Measurements from ENCODE around the gene ATRN.
"Not testable (repeated sequence)": the region's sequence is repeated elsewhere in the genome, so short reads cannot be mapped to it uniquely, and the experiment has no call there.

Gene ATRN

DNA sequence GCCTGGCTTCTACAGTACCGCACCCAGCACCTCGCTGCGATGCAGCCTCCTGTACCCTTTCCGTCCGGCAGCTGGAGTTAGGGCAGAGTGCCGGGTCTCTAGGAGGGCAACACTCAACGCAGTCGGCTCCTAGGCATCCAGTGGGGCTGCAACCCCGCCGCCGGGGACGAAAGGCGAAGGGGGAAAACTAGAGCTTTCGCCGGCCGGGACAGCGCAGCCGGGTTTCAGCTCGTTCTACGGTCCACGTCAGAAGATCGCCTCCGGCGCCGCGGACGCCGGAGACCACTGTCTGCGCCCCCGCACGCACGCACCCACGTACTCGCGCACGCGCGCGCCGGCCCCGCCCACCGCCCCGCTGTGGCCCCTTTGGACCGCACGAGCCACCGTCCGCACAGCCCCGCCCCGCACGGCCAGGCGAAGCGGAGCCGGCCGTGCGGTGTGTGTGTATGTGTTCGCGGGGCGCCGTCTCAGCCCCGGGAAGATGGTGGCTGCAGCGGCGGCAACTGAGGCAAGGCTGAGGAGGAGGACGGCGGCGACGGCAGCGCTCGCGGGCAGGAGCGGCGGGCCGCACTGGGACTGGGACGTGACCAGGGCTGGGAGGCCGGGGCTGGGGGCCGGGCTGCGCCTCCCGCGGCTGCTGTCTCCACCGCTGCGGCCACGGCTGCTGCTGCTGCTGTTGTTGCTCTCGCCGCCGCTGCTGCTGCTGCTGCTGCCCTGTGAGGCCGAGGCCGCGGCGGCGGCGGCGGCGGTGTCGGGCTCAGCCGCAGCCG lies at the start of gene ATRN:
Gene ATRN, plus strand, starts transcription at position 392 of the 770 bp plus-strand sequence. Its CDS starts 90 bp downstream, at position 482.
- DNase-seq: peak; percentile 91

DNA sequence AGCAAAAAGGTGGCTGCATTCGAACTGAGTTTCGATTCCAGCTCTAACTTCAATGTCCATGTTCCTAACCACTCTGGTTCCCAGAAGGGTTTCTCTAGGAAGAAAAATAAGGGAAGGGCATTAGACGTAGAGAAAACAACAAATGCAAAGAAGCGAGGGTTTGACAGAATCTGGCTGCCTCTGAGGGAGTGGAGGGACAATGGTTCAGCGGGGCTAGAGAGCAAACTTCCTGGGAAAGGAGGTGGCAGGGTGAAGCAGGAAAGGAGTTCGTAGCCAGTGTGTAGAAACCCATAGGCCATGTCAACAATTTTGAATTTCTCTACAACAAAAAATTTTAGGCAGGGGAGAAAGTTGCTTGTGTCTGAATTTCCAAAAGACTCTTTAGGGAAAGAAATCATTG lies 48.8 kb upstream of the ATRN start:
- no peak for DNase-seq

DNA sequence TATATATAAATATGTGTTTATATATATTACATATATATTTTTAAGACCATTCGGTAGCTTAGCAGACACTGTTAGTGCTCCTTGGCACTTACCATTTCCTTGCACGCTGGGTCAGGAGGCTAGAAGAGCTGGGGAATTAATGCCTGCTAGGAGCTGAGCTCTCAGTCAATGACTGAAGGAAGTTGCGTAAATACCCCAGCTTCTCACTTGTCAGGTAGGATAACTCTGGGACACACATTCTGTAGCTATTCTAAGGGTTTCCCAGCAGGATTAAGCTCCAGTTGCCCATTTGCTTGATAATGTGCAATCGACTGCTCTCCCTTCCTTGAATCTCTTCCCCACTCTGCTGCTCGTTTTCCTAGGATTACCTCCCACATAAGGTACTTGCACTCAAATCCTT lies 47.7 kb upstream of the ATRN start:
- no peak for DNase-seq

DNA sequence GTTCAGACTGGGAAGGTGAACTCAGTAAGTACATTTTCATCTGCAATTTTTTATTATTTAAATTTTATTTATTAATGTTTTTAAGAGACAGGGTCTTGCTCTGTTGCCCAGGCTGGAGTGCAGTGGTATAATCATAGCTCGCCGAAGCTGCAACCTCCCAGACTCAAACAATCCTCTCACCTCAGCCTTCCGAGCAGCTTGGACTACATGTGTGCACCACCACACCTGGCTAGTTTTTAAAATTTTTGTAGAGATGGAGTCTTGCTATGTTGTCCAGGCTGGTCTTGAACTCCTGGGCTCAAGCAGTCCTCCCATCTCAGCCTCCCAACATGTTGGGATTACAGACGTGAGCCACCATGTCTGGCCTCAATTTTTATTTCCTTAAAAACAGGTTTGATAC lies 44.1 kb upstream of the ATRN start:
- not testable (repeated sequence) for DNase-seq

DNA sequence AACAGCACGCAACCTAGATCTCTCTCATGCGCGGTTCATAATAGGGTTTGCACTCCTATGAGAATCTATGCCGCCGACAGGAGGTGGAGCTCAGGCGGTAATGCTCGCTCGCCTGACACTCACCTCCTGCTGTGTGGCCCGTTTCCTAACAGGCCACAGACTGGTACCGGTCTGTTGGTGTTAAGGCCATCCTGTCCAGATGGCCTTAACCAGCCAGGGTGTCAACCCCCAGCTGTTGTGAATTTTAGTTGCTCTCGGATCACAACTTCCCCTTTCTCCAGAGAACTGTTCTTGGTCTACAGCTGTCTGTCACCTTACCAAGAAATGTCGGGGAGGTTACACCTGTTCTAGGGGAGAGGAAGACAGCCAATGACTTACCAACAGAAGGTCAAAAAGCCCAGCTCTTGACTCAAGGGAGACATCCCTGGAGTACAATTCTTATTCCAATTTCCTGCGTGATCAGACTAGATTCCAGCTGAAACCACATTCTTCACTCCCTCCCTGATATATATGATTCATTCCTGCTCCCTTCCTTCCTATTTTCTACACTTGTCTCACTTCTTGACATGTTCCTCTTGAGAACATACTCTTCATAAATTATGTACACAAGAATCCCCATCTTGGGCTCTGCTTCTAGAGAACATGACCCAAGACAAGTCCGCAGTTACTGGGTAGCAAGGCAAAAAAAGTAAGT lies 40.3 kb upstream of the ATRN start:
- DNase-seq: no peak

DNA sequence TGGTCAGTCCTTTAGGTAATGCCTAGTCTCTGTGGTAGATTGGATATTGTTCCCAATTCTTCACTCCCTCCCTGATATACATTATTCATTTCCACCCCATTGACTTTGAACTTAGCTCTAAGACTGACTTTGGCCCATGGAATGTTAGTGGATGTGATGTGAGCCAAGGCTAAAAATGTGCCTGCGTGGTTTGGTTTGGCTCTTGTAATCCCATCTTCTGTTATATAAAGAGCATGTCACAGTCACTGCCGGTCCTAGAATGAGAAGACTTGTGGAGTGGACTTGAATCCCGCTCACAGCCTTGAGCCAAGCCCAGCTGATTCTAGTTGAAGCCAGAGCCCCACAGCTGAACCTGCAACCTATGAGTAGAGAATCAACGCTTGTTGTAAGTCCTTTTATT lies 39.7 kb upstream of the ATRN start:
- DNase-seq: no peak

DNA sequence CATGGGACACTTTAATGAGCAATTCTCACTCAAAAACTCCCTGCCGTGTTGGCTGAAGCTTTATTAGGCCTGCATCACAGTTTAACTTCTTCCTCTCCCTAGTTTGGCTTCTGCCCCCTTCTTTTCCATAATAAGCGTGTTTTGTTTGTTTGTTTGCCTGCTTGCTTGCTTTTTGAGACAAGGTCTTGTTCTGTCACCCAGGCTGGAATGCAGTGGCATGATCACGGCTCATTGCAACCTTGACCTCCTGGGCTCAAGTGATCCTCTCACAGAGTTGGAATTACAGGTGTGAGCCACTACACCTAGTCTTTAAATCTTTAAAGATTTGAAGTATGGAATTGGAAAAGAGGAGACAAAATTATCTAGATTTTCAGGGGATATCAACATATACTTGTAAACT lies 38.0 kb upstream of the ATRN start:
- no peak for DNase-seq

DNA sequence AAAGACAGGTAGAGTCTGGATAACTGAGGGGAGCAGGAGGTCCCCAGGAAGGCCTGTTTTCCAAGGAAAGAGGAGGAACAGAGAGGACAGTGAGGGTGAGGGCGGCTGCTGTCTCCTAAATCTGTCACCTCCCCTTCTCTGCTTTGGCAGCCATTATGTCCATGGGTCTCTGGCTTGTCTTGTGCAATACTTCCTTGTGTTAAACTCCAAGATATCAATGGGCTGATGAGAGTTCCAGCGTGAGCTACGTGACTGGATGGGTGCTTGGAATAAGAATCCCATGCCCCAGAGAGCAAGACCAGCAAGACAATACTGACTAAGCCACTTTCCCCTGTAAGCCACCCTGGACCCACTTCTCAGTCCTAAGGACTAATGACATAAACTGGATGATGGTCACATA lies 37.1 kb upstream of the ATRN start:
- DNase-seq: no peak

DNA sequence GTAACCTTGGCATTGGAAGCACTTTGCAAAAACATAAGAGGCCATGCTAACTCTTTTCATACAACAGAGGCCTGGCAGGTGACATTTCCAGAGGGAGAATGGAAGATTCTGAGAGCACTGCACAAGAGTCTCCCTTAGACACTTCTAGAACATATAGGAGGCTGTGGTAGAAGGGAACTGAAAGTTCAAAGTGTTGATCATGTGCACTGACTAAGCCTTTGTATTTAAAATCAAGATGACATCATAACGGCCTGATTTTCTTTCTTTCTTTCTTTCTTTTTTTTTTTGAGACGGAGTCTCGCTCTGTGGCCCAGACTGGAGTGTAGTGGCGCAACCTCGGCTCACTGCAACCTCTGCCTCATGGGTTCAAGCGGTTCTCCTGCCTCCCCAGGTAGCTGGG lies 36.6 kb upstream of the ATRN start:
- no peak for DNase-seq

DNA sequence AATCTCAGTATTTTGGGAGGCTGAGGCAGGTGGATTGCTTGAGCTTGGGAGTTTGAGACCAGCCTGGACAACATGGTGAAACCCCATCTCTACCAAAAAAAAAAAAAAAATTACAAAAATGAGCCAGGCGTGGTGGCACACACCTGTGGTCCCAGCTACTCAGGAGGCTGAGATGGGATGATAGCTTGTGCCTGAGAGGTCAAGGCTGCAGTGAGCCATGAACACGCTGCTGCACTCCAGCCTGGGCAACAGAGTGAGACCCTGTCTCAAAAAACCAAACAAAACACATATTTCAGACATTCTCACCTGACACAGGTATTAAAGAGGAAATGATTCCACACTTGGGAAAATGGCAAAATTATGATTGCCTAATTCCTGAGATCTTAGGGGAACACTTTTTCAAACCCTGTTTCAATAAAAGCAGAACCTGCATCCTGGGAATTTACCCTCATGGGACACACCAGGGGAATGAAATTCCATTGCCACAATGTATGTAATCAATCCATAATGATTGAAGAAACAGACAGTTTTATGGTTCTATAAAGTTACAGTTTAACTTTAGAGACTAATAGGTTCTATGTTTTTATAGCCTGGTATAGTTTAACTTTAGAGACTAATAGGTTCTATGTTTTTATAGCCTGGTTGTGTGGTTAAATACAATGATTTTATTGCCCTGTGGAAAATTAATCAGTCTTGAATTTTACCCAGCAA lies 33.8 kb upstream of the ATRN start:
- no peak for DNase-seq

DNA sequence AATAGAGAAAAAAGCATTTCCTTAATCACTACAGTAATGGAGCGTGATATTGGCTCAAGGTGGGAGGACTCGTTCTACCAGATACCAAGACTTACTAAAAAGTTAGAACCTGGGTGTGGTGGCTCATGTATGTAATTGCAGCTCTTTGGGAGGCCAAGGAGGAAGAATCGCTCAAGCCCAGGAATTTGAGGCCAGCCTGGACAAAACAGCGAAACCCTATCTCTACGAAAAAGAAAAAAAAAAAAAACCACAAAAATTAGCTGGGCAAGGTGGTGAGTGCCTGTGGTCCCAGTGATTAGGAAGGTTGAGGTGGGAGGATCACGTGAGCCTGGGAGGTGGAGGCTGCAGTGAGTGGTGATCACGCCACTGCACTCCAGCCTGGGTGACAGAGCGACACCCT lies 24.0 kb upstream of the ATRN start:
- DNase-seq: no peak

DNA sequence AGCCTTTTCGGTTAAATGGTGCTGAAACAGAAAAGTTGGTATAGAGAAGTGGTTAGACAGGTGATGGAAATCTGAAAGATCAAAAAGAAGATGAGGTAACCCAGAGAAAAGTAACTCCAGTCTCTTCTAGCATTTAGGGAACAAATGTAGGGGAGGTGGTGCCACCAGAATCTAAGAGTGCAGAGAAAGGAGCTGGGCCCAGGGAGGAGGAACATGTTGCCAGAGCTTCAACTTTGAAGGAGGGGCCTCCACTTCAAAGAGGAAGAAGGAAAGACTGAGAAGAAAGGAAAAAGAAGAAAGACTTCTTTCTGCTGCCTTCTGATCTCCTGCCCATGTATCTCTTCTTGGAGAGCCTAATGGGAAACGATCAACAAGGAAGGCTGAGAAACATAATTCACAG lies 23.5 kb upstream of the ATRN start:
- DNase-seq: no peak

DNA sequence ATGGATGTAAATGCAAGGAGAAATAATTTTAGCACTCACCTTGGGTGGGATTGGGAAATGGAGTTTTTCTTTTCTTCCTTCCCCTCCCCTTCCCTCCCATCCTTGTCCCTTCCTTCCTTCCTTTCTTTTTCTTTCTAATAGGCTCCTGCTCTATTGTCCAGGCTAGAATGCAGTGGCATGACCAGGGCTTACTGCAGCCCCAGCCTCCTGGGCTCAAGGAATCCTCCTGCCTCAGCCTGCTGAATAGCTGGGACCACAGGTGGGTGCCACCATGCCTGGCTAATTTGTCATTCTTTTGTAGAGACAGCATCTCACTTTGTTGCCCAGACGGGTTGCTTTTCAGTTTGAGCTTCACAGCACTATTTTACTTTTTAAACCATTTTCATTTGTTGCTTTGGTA lies 21.5 kb upstream of the ATRN start:
- no peak for DNase-seq

DNA sequence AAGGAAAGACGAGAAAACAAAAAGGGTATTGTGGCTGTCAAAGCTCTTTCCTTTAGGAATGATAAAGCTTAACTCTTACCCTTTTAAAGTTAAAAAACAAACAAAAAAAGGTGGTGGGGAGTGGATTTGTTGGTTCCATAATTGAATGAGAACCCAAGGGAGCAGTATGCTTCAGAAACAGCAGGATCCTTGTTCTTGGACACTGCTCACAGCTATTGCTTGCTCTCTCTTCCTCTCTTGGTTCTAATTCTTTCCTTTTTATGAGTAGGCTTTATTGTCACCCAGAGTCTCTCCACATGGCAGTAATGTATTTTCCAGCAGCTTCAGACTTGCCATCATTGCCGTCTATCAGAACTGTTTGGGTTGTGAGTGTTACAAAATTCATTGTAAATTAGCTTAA lies 18.7 kb upstream of the ATRN start:
- no peak for DNase-seq

DNA sequence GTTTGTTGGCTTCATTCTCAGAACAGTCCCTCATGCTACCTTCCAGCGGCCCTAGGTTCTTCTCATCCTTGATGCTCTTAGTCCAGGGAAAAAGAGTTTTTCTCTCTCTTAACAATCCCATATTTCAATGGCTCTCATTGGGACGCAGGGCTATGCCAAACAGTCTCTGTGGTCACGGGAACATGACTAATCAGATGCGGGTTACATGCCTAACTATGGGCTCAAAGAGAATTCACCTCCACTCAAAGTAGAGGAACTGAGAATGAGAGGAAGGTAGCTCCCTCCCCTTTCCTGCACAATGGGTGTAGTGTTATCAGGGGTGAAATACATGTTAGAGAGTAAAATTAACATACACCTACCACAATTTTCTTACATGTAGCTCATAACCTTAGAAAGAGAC lies 18.1 kb upstream of the ATRN start:
- no peak for DNase-seq

DNA sequence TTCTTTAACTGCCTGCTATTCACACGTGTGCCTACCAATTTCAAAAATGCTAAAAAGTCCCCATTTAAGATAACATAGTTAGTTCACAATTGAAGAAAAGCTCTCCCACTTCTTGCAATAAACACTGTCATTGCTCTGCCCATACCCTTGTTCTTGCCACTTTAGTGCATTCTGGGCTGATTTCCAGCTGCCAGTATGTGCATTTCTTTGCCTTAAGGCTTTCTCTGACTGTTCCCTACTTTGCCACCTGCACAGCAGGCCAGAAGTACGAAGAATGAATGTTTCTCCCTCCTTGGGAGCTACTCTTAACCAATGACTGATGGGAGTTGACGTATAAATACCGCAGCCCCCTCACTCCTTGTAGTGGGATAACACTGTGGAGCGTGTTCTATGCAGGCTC lies 16.0 kb upstream of the ATRN start:
- DNase-seq: no peak

DNA sequence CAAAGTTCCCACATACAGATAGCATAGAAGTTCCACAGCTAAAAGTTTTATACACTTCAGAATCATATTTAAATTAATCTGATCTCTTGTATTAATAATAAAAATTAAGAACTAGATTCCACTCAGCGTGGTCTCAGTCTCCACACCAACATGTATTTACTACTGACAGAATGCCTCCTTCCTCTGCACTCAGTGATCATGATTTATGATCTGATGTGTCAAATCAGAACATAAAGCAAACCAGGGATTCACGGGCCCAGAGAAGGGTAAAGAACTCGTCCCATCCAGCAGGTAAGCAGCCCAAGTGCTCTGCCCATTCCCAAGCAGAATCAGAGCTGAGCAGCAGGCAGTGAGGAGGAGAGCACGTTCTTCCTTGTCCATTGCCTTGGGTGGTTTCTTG lies 14.2 kb upstream of the ATRN start:
- no peak for DNase-seq

DNA sequence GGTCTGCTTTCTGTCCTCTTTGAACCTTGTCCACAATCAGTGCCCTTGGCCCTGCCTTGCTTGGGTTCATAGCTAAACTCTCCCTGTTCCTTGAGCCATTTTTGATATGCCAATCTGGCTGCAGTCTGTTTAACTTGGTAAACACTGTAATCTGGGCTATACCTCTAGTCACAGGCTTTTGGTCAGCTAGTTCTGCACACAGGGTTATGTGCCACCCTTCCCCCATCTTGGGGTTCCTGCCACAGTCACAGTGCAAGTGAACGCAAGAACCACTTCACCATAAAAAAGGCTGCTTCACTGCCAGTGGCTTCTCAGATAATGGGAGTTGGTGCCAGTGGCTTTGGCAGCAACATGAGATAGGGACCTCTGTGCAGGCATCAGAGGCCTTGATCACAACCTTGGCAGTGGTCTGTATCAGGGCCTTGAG lies 10.9 kb upstream of the ATRN start:
- DNase-seq: no peak

DNA sequence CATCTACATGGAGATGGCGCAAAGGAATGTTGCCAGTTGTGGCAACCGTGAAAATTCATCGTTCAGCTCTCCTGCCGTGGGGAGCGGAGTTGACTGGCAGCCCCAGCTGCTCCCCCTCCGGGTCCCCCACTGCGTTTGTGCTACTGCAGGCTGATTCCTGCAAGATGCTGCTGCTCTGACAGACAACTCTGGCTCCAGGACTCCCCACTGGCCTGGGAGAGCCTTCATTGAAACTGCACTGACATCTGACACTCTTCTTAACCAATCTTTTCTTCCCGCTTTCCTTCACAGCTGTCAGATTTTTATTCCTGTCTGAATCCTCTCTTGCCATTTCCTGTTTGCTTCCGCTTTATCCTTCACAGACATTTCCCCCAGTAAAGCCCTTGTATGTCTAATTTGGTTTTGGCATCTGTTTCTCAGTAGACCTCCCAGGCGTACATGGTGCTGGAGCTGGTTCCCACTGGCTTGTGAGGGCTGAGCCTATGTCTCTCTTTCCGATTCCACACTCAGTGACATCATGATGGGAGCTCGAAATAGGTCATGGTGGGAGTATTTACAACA lies 9.5 kb upstream of the ATRN start:
- DNase-seq: no peak

DNA sequence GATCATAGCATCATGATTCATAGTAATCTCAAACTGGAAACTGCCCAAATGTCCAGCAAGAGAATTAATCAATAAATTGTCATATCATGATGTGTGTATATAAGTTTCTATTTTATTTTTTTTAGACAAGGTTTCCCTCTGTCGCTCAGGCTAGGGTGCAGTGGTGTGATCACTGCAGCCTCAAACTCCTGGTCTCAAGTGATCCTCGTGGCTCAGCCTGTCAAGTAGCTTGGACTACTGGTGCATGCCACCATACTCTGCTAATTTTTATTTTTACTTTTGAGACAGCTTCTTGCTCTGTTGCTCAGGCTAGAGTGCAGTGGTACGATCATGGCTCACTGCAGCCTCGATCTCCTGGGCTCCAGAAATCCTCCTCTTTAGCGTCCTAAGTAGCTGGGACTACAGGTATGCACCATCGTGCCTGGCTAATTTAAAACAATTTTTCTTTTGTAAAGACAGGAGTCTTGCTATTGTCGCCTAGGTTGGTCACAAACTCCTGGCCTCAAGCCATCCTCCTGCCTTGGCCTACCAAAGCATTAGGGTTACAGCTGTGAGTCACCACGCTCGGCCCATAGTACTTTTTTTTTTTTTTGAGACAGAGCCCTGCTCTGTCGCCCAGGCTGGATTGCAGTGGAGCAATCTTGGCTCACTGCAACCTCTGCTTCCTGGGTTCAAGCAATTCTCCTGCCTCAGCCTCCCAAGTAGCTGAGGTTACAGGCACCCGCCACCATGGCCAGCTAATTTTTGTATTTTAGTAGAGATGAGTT lies 8.7 kb upstream of the ATRN start:
- no peak for DNase-seq

DNA sequence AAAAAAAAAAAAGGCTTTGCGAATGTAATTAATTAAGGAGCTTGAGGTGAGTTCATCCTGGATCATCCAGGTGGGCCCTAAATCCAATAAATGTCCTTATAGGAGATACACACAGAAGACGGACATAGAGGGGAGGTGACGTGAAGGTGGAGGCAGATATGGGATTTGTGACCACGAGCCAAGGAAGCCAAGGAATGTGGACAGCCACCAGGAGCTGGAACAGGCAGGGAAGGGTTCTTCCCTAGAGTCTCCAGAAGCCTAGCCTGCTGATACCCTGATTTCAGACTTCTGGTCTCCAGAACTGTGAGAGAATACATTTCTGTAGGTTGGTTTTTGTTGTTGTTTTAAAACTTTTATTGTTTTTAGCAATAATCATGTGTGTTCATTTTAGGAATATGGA lies 6.7 kb upstream of the ATRN start:
- no peak for DNase-seq

DNA sequence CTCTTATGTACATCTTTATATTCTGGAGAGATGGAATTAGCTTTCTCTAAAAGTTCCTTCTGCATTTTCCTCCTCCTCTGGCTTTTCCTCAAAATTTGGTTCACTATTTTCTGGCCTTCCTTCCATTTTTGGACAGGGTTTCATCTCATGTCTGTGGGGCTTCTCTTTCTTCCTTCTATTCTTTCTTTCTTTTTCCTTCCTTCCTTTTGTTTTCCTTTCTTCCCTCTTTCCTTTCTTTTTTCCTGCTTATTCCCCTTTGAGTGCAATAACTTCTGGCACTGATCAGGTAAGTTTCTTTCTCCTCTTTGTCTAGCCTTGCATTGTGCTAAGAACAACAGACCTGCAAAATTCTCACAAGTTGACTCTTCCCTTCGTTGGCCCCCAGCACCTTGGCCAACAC lies 5.5 kb upstream of the ATRN start:
- DNase-seq: no peak

DNA sequence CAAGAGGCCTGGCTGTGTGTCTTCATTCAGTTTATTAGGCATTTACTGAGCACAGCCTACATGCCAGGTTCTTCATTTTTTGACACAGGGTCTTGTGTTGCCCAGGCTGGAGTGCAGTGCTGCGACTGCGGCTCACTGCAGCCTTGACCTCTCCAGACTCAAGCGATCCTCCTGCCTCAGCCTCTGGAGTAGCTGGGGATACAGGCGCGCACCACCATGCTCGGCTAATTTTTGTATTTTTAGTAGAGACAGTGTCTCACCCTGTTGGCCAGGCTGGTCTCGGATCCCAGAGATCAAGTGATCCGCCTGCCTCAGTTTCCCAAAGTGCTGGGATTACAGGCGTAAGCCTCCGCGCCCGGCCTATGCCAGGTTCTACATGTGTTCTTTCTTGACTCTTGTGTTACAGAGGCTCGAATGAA lies 601 bp upstream of the ATRN start:
- DNase-seq: no peak
